Left ventricle myocardium superior (tissue), 1 donor: ENCODE data around the gene CST4. TPM values are rescaled to one million over a fixed set of nuclear protein-coding genes. Genes with fewer than 3 reads are reported as not detected.
"Not testable (repeated sequence)": the region's sequence is repeated elsewhere in the genome, so short reads cannot be mapped to it uniquely, and the experiment has no call there.

Source experiments
- ATAC-seq: fragments of 200-7000 bp; cut with Tn5 transposase; one replicate; pipeline ENCODE4 v1.9.1; 2020; ENCODE audit warnings: mild to moderate bottlenecking, moderate library complexity
- DNase-seq: peaks from one replicate; pipeline ENCODE4 v3.0.0-alpha.2; 2020
- intact Hi-C: fragments of 100-400 bp; cut with micrococcal nuclease; formaldehyde crosslinking; loops from one replicate; pipeline ENCODE4 v1.11.0; 2022
- total RNA-seq: library from RNA; stranded (reverse); fragmentation: NEBNext Ultra II Directional; extraction: Animal tissue kit (Norgen Biotek cat#: 25700); gene quantifications from one replicate; pipeline ENCODE4 v1.2.1, GENCODE V29; 2021
- donor health status: DM: no; HTN: yes; CAD: no; lungs with severe emphysema.

The CST4 gene
- total RNA-seq, 1 donor from 2014 or later, result not detected

- peak; percentile 55 for DNase-seq
- intact Hi-C loops, result no loop called here
- ATAC-seq, result peak; percentile 72
These were observed 22.1 kb downstream of the CST4 start for GRCh38 chr20:23666698-23667097.

GRCh38 chr20:23666189-23666588 lies 22.6 kb downstream of the CST4 start:
- ATAC-seq (peak; percentile 26), DNase-seq (no peak)
- intact Hi-C loops, result no loop called here

- intact Hi-C loops, result no loop called here
- DNase-seq, result no peak
- no peak for ATAC-seq
These were observed 23.9 kb downstream of the CST4 start for GRCh38 chr20:23664954-23665353.

GRCh38 chr20:23664046-23664445 lies 24.8 kb downstream of the CST4 start:
- ATAC-seq, intact Hi-C loops, DNase-seq: not testable (repeated sequence)

- intact Hi-C loops, result no loop called here
- peak; percentile 24 for ATAC-seq
- no peak for DNase-seq
These were observed 25.7 kb downstream of the CST4 start for GRCh38 chr20:23663180-23663579.

- DNase-seq, result no peak
- intact Hi-C loops, result no loop called here
These were observed 26.5 kb downstream of the CST4 start for GRCh38 chr20:23662276-23662870.

GRCh38 chr20:23661002-23661429 lies 27.8 kb downstream of the CST4 start:
- intact Hi-C loops, result no loop called here
- DNase-seq (no peak), ATAC-seq (no peak)

More at GRCh38 chr20:23662276-23662870, 26.5 kb downstream of the CST4 start:
- ATAC-seq, result no peak

- DNase-seq, result no peak
- intact Hi-C loops, result no loop called here
- peak; percentile 71 for ATAC-seq
These were observed 28.6 kb downstream of the CST4 start for GRCh38 chr20:23659989-23660837.

GRCh38 chr20:23659610-23659988 lies 29.2 kb downstream of the CST4 start:
- ATAC-seq, DNase-seq, intact Hi-C loops: not testable (repeated sequence)

- intact Hi-C loops, result no loop called here
- DNase-seq (no peak), ATAC-seq (no peak)
These were observed 29.7 kb downstream of the CST4 start for GRCh38 chr20:23658989-23659609.

- DNase-seq (no peak), ATAC-seq (no peak)
- intact Hi-C loops, result no loop called here
These were observed 30.5 kb downstream of the CST4 start for GRCh38 chr20:23658336-23658735.

- ATAC-seq, result no peak
- DNase-seq, result no peak
- intact Hi-C loops, result no loop called here
These were observed 31.6 kb downstream of the CST4 start for GRCh38 chr20:23657202-23657601.

GRCh38 chr20:23656372-23656771 lies 32.5 kb downstream of the CST4 start:
- ATAC-seq (peak; percentile 57), DNase-seq (peak; percentile 60)
- intact Hi-C loops, result no loop called here

- ATAC-seq, result peak; percentile 81
- intact Hi-C loops, result no loop called here
These were observed 33.2 kb downstream of the CST4 start for GRCh38 chr20:23655491-23656211.

GRCh38 chr20:23654717-23655116 lies 34.1 kb downstream of the CST4 start:
- no peak for DNase-seq
- ATAC-seq, result no peak
- intact Hi-C loops, result no loop called here

More at GRCh38 chr20:23655491-23656211, 33.2 kb downstream of the CST4 start:
- DNase-seq, result peak; percentile 81

GRCh38 chr20:23654000-23654399 lies 34.8 kb downstream of the CST4 start:
- intact Hi-C loops, result no loop called here
- ATAC-seq, result peak; percentile 16
- DNase-seq, result no peak

- intact Hi-C loops, result no loop called here
- no peak for DNase-seq
- no peak for ATAC-seq
These were observed 35.4 kb downstream of the CST4 start for GRCh38 chr20:23653400-23653938.

GRCh38 chr20:23652926-23653325 lies 35.9 kb downstream of the CST4 start:
- ATAC-seq, result no peak
- no peak for DNase-seq
- intact Hi-C loops, result no loop called here

GRCh38 chr20:23652371-23652770 lies 36.5 kb downstream of the CST4 start:
- ATAC-seq, result no peak
- DNase-seq, result no peak
- intact Hi-C loops, result no loop called here
